ENCODE data around the gene HSPA12B. TPM values are rescaled to one million over a fixed set of nuclear protein-coding genes. Genes with fewer than 3 reads are reported as not detected.

Gene HSPA12B
- total RNA-seq, 1 experiment from 2014 or later, result 2.7 TPM

DNA sequence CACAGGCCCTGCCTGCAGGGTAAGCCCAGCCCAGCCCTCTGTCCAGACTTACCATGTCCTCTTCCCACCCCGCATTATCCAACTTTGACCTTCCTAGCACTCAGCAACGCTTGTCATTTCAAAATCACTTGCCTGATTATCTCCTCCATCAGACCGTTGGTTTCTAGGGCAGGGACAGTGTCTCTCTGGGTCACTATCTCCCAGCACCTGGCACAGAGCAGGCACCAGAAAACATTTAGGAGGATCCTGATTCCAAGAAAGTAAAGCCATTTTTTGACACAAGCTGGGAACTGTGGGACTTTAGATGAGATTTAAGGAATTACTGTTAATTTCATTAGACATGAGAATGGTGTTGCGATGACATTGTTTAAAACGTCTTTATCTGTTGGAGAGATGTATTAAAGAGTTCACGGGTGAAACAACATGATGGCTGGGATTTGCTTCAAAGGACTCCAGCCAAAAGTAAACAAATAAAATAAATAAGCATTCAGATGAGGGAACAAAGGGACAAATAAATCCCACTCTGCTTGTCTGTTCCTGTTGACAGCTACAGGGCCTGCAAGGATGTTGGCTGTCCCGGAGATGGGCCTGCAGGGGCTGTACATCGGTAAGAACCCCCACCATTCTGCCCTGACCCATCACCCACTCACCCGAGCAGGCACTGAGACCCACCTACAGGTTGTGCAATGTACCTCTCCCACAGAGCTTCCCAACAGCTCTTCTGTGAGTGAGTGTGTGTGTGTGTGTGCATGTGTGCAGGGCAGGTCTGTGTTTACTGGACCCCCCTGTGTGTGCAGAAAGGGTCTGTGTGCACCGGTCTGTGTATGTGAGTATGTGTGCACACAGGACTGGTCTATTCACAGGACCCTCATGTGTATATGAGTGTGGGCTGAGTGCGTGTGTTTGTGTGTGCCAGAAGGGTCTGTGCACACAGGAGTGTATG lies 5.9 kb downstream of the HSPA12B start:
- Histone ChIP-seq H3K4me1 (ENCODE audit: insufficient read depth, low read length) (peaks cover 3% of the 10 kb centered on the region; the same call in 1 of the 2 replicates), H4K8ac (replicated peaks; ENCODE audit: insufficient read length, low read depth, low read length) (no peak overlapping the region), H4K20me1 (ENCODE audit: control insufficient read depth, insufficient read depth, insufficient read length) (no peaks in the 10 kb centered on the region), H3K56ac (ENCODE audit: insufficient read length, low read depth, low read length) (no peak overlapping the region), H3K4me2 (ENCODE audit: insufficient read depth, insufficient read length, low read length) (no peak overlapping the region), H3K14ac (ENCODE audit: insufficient read depth, low read length) (no peak overlapping the region), H3K18ac (ENCODE audit: insufficient read length, low read depth, low read length) (no peak overlapping the region), H3K4ac (ENCODE audit: low read depth, low read length) (no peak overlapping the region), H2BK15ac (ENCODE audit: low read depth, low read length) (no peak overlapping the region), H2AFZ (ENCODE audit: low read length) (no peak overlapping the region), H3K23ac (ENCODE audit: insufficient read length, low read depth, low read length) (no peak overlapping the region), H4K5ac (ENCODE audit: insufficient read length, low read depth, low read length) (no peak overlapping the region), H2BK20ac (ENCODE audit: low read depth, low read length, poor library complexity, severe bottlenecking) (no peak overlapping the region), H3T11ph (ENCODE audit: low read length) (no peak overlapping the region), H3K23me2 (ENCODE audit: insufficient read length, low read depth, low read length, poor library complexity, severe bottlenecking) (no peaks in the 10 kb centered on the region), H2BK5ac (ENCODE audit: insufficient read length, low read length) (no peak overlapping the region), H3K79me2 (ENCODE audit: insufficient read depth, low read length) (no peaks in the 10 kb centered on the region), H4K91ac (ENCODE audit: insufficient read length, low read depth, low read length) (no peak overlapping the region), H2BK12ac (ENCODE audit: insufficient read length, low read depth, low read length) (no peak overlapping the region), H2BK120ac (ENCODE audit: low read depth, low read length, poor library complexity, severe bottlenecking) (no peak overlapping the region), H3K27ac (ENCODE audit: insufficient read length, low read depth, low read length) (no peak overlapping the region), H3K9ac (ENCODE audit: extremely low read depth, insufficient read length, low read length) (no peak overlapping the region), H3K27me3 (ENCODE audit: insufficient read depth, low read length) (no peaks in the 10 kb centered on the region; the same call in 1 of the 2 replicates), H2AK5ac (ENCODE audit: insufficient read length, low read length) (no peak overlapping the region), H3K79me1 (ENCODE audit: insufficient read depth, low read depth, low read length, poor library complexity, severe bottlenecking) (no peaks in the 10 kb centered on the region), H3K9me3 (ENCODE audit: control insufficient read depth, low read depth, low read length) (no peaks in the 10 kb centered on the region)
- DNase-seq, result peak; percentile 18
- TF ChIP-seq, protein P1, sequence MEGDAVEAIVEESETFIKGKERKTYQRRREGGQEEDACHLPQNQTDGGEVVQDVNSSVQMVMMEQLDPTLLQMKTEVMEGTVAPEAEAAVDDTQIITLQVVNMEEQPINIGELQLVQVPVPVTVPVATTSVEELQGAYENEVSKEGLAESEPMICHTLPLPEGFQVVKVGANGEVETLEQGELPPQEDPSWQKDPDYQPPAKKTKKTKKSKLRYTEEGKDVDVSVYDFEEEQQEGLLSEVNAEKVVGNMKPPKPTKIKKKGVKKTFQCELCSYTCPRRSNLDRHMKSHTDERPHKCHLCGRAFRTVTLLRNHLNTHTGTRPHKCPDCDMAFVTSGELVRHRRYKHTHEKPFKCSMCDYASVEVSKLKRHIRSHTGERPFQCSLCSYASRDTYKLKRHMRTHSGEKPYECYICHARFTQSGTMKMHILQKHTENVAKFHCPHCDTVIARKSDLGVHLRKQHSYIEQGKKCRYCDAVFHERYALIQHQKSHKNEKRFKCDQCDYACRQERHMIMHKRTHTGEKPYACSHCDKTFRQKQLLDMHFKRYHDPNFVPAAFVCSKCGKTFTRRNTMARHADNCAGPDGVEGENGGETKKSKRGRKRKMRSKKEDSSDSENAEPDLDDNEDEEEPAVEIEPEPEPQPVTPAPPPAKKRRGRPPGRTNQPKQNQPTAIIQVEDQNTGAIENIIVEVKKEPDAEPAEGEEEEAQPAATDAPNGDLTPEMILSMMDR (conservative IDR thresholded peaks at IDR 0.05), result no peak
- Mint-ChIP-seq H3K9me3 (no peaks in the 10 kb centered on the region), H3K4me1 (peaks cover 7 to 29% of the 10 kb centered on the region in 2 experiments), H3K36me3 (ENCODE audit: insufficient read depth in 1 of 3, low read depth in 3 of 3) (no peaks in the 10 kb centered on the region), H3K27ac (peak overlapping the region in 1 of 3 experiments; percentile 83; a peak in 3 of 7 replicates), H3K4me3 (no peak overlapping the region), H3K27me3 (ENCODE audit: low read depth) (peaks cover 13% of the 10 kb centered on the region)
- WGBS (ENCODE audit: extremely low coverage, insufficient read length, low lambda C conversion rate), result no CpG with 5 or more reads among the region's 11 CpGs

Measured in H9 (cell line).